IPS-18c (cell line): ENCODE data around the gene CTAGE1.
"Not testable (repeated sequence)": the region's sequence is repeated elsewhere in the genome, so short reads cannot be mapped to it uniquely, and the experiment has no call there.

Experiments
- H3K4me3 ChIP-seq: 2 replicates; pipeline ENCODE4 v1.7.0; 2013; ENCODE audit warnings: low read depth, mild to moderate bottlenecking, low read length, moderate library complexity; ENCODE audit not compliant: insufficient read depth
- H3K9me3 ChIP-seq: one replicate; pipeline ENCODE4 v1.6.1; 2013; ENCODE audit warnings: mild to moderate bottlenecking, low read length, moderate library complexity; ENCODE audit not compliant: control insufficient read depth, insufficient read depth

CTAGE1 gene

GRCh38 chr18:22411446-22411845 is 6.3 kb downstream of the CTAGE1 start:
- Histone ChIP-seq H3K9me3 (no peaks in the 10 kb centered on the region), H3K4me3 (no peak overlapping the region)

- Histone ChIP-seq H3K4me3 (no peak overlapping the region), H3K9me3 (no peaks in the 10 kb centered on the region)
Measured at GRCh38 chr18:22410126-22410525, 7.6 kb downstream of the CTAGE1 start.

GRCh38 chr18:22409445-22409844 is 8.3 kb downstream of the CTAGE1 start:
- Histone ChIP-seq H3K9me3 (no peaks in the 10 kb centered on the region), H3K4me3 (no peak overlapping the region)

- H3K9me3 ChIP-seq: no peaks in the 10 kb centered on the region
Measured at GRCh38 chr18:22408059-22408458, 9.7 kb downstream of the CTAGE1 start.

GRCh38 chr18:22405142-22405541 is 12.6 kb downstream of the CTAGE1 start:
- H3K4me3 ChIP-seq: no peak overlapping the region
- H3K9me3 ChIP-seq: no peaks in the 10 kb centered on the region

More at GRCh38 chr18:22408059-22408458, 9.7 kb downstream of the CTAGE1 start:
- no peak overlapping the region for H3K4me3 ChIP-seq

- Histone ChIP-seq H3K4me3 (no peak overlapping the region), H3K9me3 (no peaks in the 10 kb centered on the region)
Measured at GRCh38 chr18:22403950-22404349, 13.8 kb downstream of the CTAGE1 start.

GRCh38 chr18:22399949-22400348 is 17.8 kb downstream of the CTAGE1 start:
- Histone ChIP-seq H3K4me3 (no peak overlapping the region), H3K9me3 (no peaks in the 10 kb centered on the region)

GRCh38 chr18:22398464-22398863 is 19.3 kb downstream of the CTAGE1 start:
- H3K9me3 ChIP-seq: no peaks in the 10 kb centered on the region
- no peak overlapping the region for H3K4me3 ChIP-seq

- no peaks in the 10 kb centered on the region for H3K9me3 ChIP-seq
- H3K4me3 ChIP-seq: no peak overlapping the region
Measured at GRCh38 chr18:22394428-22394827, 23.3 kb downstream of the CTAGE1 start.

- H3K4me3 ChIP-seq, H3K9me3 ChIP-seq: not testable (repeated sequence)
Measured at GRCh38 chr18:22393164-22393563, 24.6 kb downstream of the CTAGE1 start.

- no peak overlapping the region for H3K4me3 ChIP-seq
- H3K9me3 ChIP-seq: no peaks in the 10 kb centered on the region
Measured at GRCh38 chr18:22391407-22392345, 26.0 kb downstream of the CTAGE1 start.

- Histone ChIP-seq H3K9me3 (no peaks in the 10 kb centered on the region), H3K4me3 (no peak overlapping the region)
Measured at GRCh38 chr18:22387787-22388186, 29.9 kb downstream of the CTAGE1 start.

- no peaks in the 10 kb centered on the region for H3K9me3 ChIP-seq
Measured at GRCh38 chr18:22387364-22387763, 30.4 kb downstream of the CTAGE1 start.

GRCh38 chr18:22385718-22386117 is 32.0 kb downstream of the CTAGE1 start:
- Histone ChIP-seq H3K4me3 (no peak overlapping the region), H3K9me3 (no peaks in the 10 kb centered on the region)

More at GRCh38 chr18:22387364-22387763, 30.4 kb downstream of the CTAGE1 start:
- H3K4me3 ChIP-seq: no peak overlapping the region

GRCh38 chr18:22378672-22379282 is 38.9 kb downstream of the CTAGE1 start:
- H3K9me3 ChIP-seq: no peaks in the 10 kb centered on the region

GRCh38 chr18:22377769-22378168 is 39.9 kb downstream of the CTAGE1 start:
- no peaks in the 10 kb centered on the region for H3K9me3 ChIP-seq
- H3K4me3 ChIP-seq: no peak overlapping the region

More at GRCh38 chr18:22378672-22379282, 38.9 kb downstream of the CTAGE1 start:
- H3K4me3 ChIP-seq: no peak overlapping the region

- no peak overlapping the region for H3K4me3 ChIP-seq
Measured at GRCh38 chr18:22370414-22370813, 47.3 kb downstream of the CTAGE1 start.

GRCh38 chr18:22368021-22368420 is 49.7 kb downstream of the CTAGE1 start:
- Histone ChIP-seq H3K4me3 (no peak overlapping the region), H3K9me3 (no peaks in the 10 kb centered on the region)

More at GRCh38 chr18:22370414-22370813, 47.3 kb downstream of the CTAGE1 start:
- no peaks in the 10 kb centered on the region for H3K9me3 ChIP-seq
